Type B pancreatic cell (in vitro differentiated cells): ENCODE measurements around the gene DCC. TPM values are rescaled to one million over a fixed set of nuclear protein-coding genes. Genes with fewer than 3 reads are reported as not detected.

ENCODE experiments used
- DNase-seq: peaks from one replicate; pipeline ENCODE4 v3.0.0; 2021; ENCODE audit warnings: mixed read lengths; ENCODE audit not compliant: unreplicated experiment; ENCODE audit errors: extremely low spot score
- H3K27ac Mint-ChIP-seq: 2 replicates; pipeline ENCODE4 v1.8.0; 2021; ENCODE audit warnings: mild to moderate bottlenecking, mixed read lengths
- H3K27me3 Mint-ChIP-seq: 2 replicates; pipeline ENCODE4 v1.8.0; 2021; ENCODE audit warnings: mixed read lengths
- H3K36me3 Mint-ChIP-seq: 2 replicates; pipeline ENCODE4 v1.8.0; 2021; ENCODE audit warnings: mixed read lengths
- H3K4me1 Mint-ChIP-seq: one replicate; pipeline ENCODE4 v1.8.0; 2021; ENCODE audit warnings: mixed read lengths; ENCODE audit not compliant: unreplicated experiment
- H3K4me3 Mint-ChIP-seq: 2 replicates; pipeline ENCODE4 v1.8.0; 2021; ENCODE audit warnings: mild to moderate bottlenecking, mixed read lengths
- H3K9me3 Mint-ChIP-seq: 2 replicates; pipeline ENCODE4 v1.8.0; 2021; ENCODE audit warnings: mixed read lengths
- total RNA-seq: library from RNA; stranded (reverse); gene quantifications from 2 replicates; pipeline ENCODE4 v1.2.1, GENCODE V29; 2021; ENCODE audit warnings: low replicate concordance
- TF ChIP-seq, protein P1 (sequence below): fragments of 200-600 bp; sonication (generic); conservative IDR thresholded peaks from 2 replicates; pipeline ENCODE4 v1.5.0; 2021; ENCODE audit warnings: antibody characterized with exemption, mild to moderate bottlenecking

The DCC gene
- total RNA-seq, 1 donor from 2014 or later: 11.6 TPM

DNA sequence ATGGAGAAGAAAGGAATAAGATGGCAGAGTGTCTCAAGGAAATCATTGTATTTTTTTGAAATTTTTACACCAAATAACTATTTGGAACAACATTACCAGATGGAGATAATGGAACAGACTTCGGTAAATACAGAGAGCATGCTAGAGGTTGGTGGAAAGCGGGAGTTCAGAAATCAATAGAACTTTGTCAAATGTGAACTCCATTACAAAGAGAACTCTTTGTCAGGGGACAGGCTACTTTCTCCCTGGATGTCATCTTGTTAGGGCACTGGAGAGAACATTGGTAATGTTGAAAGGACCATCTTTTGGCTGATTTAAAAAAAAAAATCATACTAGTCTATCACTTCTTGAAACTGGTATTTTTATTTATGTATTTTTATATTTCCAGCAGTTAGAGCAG lies 30.8 kb downstream of the DCC start:
- no peak for DNase-seq
- Mint-ChIP-seq H3K27me3 (peaks cover 3% of the 10 kb centered on the region), H3K4me1 (peaks cover 21% of the 10 kb centered on the region), H3K27ac (no peak overlapping the region), H3K4me3 (no peak overlapping the region), H3K36me3 (no peaks in the 10 kb centered on the region), H3K9me3 (peaks cover 3% of the 10 kb centered on the region)
- TF ChIP-seq, protein P1, sequence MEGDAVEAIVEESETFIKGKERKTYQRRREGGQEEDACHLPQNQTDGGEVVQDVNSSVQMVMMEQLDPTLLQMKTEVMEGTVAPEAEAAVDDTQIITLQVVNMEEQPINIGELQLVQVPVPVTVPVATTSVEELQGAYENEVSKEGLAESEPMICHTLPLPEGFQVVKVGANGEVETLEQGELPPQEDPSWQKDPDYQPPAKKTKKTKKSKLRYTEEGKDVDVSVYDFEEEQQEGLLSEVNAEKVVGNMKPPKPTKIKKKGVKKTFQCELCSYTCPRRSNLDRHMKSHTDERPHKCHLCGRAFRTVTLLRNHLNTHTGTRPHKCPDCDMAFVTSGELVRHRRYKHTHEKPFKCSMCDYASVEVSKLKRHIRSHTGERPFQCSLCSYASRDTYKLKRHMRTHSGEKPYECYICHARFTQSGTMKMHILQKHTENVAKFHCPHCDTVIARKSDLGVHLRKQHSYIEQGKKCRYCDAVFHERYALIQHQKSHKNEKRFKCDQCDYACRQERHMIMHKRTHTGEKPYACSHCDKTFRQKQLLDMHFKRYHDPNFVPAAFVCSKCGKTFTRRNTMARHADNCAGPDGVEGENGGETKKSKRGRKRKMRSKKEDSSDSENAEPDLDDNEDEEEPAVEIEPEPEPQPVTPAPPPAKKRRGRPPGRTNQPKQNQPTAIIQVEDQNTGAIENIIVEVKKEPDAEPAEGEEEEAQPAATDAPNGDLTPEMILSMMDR: no peak

DNA sequence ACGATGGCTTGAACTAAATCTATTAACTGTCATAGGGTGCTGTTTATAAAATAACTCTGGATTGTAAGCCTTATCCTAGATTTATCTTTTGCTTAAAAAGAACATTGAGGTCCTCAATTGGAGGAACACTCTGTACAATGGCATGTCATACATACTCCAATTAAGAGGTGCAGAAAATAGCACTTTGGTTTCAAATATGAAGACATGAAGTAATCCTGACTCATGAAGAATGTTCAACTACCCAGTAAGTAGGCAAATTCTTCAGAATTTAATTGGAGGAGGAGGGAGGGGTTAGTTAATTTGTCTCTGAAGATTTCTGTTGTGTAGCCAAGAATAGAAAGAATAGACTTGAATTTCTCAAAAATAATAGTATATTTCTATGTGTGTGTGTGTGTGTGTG lies 36.1 kb downstream of the DCC start:
- DNase-seq: no peak
- Mint-ChIP-seq H3K9me3 (no peaks in the 10 kb centered on the region), H3K27ac (no peak overlapping the region), H3K36me3 (no peaks in the 10 kb centered on the region), H3K4me3 (no peak overlapping the region), H3K27me3 (peaks cover 3% of the 10 kb centered on the region), H3K4me1 (no peaks in the 10 kb centered on the region)
- TF ChIP-seq, protein P1: no peak

DNA sequence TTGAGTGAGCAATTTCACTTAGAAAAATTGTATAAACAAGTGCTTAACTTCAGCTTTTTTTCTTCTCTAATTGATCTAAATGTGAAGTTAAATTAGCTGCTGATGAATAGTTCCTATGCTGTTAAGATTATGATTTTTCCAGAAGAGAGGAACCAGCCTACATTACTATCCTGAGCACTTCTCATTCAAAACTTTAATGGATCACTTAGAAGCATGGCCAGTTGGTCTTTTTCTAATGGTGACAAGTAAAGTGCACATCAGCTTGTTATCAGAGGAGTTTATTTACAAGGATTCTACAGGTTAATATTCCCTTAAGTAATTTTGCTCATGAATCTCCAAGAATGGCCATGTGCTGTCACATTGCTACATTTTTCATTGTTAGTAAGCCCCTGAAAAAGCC lies 37.1 kb downstream of the DCC start:
- Mint-ChIP-seq H3K9me3 (no peaks in the 10 kb centered on the region), H3K27me3 (no peaks in the 10 kb centered on the region), H3K36me3 (no peaks in the 10 kb centered on the region), H3K4me1 (no peaks in the 10 kb centered on the region), H3K4me3 (no peak overlapping the region), H3K27ac (no peak overlapping the region)
- TF ChIP-seq, protein P1: no peak
- no peak for DNase-seq

- no peak for DNase-seq
- no peaks in the 10 kb centered on the region for H3K4me1 Mint-ChIP-seq
- H3K27ac Mint-ChIP-seq: no peak overlapping the region
- H3K27me3 Mint-ChIP-seq: peaks cover 4% of the 10 kb centered on the region
- TF ChIP-seq, protein P1: no peak
- no peaks in the 10 kb centered on the region for H3K36me3 Mint-ChIP-seq
- no peak overlapping the region for H3K4me3 Mint-ChIP-seq
- no peaks in the 10 kb centered on the region for H3K9me3 Mint-ChIP-seq
Observed at GRCh38 chr18:52386306-52386705, 46.3 kb downstream of the DCC start.

- Mint-ChIP-seq H3K4me3 (no peak overlapping the region), H3K36me3 (no peaks in the 10 kb centered on the region), H3K27ac (no peak overlapping the region), H3K4me1 (no peaks in the 10 kb centered on the region), H3K9me3 (no peaks in the 10 kb centered on the region), H3K27me3 (peaks cover 5% of the 10 kb centered on the region)
- DNase-seq: no peak
- TF ChIP-seq, protein P1: no peak
Observed at GRCh38 chr18:52387175-52387574, 47.2 kb downstream of the DCC start.
